ENCODE measurements around the gene PEF1.

The PEF1 gene

DNA sequence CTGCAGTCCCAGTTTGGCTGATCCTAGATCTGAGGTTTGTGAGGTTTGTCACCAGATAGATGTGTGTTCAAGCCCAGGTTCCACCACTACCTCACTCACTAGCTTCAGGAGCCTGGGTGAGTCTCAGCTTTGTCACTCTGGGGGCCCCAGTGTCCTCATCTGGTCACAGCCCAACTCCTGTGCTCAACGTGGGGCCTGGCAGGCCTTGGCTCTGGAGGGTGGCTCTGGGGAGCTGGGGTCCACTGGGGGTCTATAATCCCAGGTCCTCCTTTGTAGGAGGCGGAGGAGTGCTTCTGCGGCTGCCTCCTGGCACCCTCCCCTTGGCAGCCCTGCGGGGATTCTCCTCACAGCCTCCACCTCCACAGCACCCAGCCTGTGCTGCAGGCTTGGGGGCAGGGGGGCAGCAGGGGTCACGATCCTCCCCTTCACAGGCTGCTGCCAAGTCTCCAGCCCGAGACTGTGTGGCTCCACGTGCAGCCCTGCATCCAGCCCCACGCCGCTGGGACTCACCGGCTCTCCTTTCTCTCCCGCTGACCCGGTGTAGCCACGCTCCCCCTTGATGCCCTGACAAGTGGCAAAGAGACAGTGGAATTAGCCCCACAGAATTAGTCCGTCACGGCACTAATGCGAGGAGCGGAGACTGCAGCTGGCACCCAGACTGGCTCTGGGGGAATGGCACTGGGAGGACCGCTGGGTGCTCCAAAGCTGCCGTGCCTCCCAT lies 22.5 kb upstream of the PEF1 start:
- TF ChIP-seq, protein P1, sequence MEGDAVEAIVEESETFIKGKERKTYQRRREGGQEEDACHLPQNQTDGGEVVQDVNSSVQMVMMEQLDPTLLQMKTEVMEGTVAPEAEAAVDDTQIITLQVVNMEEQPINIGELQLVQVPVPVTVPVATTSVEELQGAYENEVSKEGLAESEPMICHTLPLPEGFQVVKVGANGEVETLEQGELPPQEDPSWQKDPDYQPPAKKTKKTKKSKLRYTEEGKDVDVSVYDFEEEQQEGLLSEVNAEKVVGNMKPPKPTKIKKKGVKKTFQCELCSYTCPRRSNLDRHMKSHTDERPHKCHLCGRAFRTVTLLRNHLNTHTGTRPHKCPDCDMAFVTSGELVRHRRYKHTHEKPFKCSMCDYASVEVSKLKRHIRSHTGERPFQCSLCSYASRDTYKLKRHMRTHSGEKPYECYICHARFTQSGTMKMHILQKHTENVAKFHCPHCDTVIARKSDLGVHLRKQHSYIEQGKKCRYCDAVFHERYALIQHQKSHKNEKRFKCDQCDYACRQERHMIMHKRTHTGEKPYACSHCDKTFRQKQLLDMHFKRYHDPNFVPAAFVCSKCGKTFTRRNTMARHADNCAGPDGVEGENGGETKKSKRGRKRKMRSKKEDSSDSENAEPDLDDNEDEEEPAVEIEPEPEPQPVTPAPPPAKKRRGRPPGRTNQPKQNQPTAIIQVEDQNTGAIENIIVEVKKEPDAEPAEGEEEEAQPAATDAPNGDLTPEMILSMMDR (IDR thresholded peaks at IDR 0.05), result no peak
- no peak for TF ChIP-seq ZFX (IDR thresholded peaks at IDR 0.05; ENCODE audit: borderline replicate concordance)
- H3K27ac ChIP-seq, result no peak overlapping the region

DNA sequence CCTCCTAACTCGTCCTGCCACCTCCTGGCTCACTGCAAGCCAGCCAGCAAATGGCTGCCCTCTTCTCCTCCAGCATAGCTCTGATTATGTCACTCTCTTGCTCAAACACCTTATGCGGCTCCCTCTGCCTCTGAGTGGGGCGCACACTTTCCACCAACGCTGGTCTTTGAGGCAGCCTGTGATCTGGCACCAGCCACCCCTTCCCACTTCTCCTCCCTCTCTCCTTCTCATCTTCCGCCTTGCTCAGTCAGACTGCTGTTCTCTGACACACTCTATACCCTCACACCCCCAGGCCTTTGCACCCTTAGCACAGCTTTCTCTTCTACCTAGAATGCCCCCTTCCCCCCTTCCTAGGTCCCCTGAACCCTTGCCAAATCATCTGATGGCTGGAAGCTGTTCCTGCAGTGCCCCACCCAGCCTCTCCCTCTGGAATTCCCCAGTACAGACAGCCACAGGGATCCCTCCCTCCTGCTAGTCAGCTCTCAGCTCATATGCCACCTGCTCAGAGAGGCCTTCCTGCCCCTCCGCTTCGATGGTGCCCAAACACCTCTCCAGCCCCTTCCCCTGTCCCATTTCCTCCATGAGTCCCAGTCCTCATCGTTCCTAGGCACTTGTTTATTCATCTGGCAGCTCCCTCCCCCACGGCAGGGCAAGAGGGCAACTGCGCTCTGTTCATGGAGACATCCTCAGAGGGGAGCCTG lies 21.7 kb upstream of the PEF1 start:
- no peak for TF ChIP-seq ZFX (IDR thresholded peaks at IDR 0.05; ENCODE audit: borderline replicate concordance)
- TF ChIP-seq, protein P1 (IDR thresholded peaks at IDR 0.05), result no peak
- H3K27ac ChIP-seq, result no peak overlapping the region

DNA sequence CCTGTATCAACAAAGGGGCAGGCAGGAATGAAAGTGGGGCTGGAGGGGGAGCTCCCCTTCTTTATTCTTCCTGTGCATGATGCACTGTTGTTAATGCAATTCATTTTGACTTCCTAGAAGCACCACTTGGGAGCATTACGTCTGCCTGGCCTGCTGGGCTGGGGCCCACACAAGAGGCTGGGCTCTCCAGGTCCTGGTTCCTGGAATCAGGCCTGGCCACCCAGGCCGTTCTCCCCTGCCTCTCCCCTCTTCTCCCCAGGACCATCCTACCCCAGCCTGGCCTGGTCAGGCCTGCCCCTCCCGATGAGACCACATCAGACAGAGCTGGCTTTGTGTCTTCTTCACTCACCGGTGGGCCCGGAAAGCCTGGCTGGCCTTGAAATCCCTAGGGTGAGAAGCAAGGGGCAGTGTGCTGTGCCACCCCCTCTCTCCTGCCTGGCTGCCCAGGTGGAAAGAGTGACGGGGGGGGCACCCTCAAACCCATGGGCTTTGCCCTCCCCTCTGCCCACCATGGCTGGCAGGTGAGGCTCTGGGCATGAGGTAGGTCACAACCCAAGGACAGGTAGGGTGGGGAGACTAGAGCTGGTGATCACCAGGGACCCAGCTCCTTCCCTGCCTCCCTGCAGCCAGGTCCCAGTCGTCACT lies 20.7 kb upstream of the PEF1 start:
- TF ChIP-seq ZFX (IDR thresholded peaks at IDR 0.05; ENCODE audit: borderline replicate concordance), result no peak
- TF ChIP-seq, protein P1 (IDR thresholded peaks at IDR 0.05), result no peak
- no peak overlapping the region for H3K27ac ChIP-seq

DNA sequence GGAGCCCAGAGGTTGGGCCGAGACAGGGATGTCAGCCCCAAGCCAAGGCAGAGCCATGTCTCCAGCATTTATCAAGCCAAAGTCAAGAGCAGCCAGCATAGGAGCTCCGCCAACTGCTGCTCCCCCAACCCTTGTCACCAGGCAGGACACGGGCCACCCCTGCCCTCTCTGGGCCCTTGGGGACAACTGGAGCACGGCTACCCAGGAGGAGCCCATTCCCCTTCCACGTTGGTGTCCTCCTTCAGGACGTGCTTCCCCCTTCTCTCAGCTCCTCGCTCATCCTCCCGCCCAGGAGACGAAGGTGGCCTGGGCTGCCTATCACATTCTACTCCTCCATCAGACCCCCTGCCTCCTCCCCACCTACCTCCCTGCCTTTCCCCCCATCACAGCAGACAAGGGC lies 19.9 kb upstream of the PEF1 start:
- no peak for TF ChIP-seq ZFX (IDR thresholded peaks at IDR 0.05; ENCODE audit: borderline replicate concordance)
- TF ChIP-seq, protein P1 (IDR thresholded peaks at IDR 0.05), result no peak
- no peak overlapping the region for H3K27ac ChIP-seq

DNA sequence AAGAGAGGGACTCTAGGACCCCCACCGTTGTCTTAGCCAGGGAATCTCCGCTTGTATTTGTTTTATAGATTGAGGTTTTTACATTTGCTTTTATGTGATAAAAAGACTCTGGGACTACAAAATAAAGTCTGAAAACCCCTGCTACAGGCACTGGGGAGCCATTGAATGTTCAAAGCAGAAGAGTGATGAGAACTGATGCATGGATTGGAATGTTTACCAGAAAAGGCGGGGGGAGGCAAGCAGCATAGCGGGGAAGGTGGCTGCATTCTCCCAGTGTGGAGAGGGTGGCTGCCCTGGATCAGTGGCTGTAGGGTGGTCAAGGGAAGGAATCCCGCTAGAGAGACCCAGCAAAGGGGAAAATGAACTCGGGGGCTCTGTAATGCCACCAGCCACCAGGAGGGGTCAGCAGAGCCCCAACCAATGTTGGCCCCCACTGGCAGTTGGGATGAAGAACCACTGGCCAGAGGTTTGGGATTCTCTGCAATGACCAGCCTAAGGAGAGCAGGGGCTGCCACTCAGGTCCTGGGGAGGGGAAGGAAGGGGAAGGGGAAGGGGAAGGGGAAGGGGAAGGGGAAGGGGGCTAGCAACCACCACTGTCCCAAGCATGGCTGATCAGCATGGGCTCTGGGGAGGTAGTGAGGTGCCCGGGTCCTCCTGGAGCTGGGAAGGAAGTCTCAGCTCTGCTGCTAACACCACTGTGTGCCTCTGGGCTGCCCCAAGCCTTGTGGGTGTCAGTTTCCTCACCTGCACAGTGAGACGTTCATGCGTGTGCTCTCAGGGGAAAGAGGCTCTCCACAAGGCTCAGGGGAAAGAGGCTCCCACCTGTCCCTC lies 19.2 kb upstream of the PEF1 start:
- no peak for TF ChIP-seq ZFX (IDR thresholded peaks at IDR 0.05; ENCODE audit: borderline replicate concordance)
- TF ChIP-seq, protein P1 (IDR thresholded peaks at IDR 0.05), result peak; percentile 86
- H3K27ac ChIP-seq, result no peak overlapping the region

DNA sequence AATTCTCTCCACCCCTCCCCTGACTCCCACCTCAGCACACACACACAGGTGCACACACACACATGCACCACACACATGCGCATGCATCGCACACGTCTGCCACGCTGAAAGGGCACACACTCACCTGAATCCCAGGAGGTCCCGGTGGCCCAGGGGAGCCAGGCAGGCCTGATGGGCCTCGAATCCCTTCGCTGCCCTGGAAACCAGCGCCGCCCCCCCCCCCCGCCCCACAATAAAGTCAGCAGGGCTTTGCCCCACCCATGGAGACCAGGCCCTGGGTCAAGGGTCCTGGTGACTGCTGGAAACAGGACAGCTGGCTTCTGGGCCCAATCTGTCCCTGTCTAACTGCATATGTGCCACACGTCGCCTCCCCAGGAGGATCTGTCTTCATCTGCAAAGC lies 17.8 kb upstream of the PEF1 start:
- TF ChIP-seq, protein P1 (IDR thresholded peaks at IDR 0.05), result no peak
- no peak for TF ChIP-seq ZFX (IDR thresholded peaks at IDR 0.05; ENCODE audit: borderline replicate concordance)
- H3K27ac ChIP-seq, result no peak overlapping the region

All from 22Rv1 (cell line).